B cell (primary cell): ENCODE data around the gene C1QTNF6. TPM values are rescaled to one million over a fixed set of nuclear protein-coding genes. Genes with fewer than 3 reads are reported as not detected.

Experiments
- ATAC-seq: fragments of 200-7000 bp; cut with Tn5 transposase; one replicate; pipeline ENCODE4 v1.10.0; 2021; ENCODE audit warnings: low read depth, mild to moderate bottlenecking, moderate number of reproducible peaks, moderate library complexity
- CTCF ChIA-PET: fragments of 350-600 bp; sonication (Branson Sonifier 250); formaldehyde crosslinking; loops from one replicate; lab custom pipeline; 2021; ENCODE audit warnings: antibody characterized with exemption, inconsistent platforms; lab: Charles Lee
- POLR2A ChIA-PET: fragments of 350-600 bp; sonication (Branson Sonifier 250); formaldehyde crosslinking; loops from one replicate; lab custom pipeline; 2021; ENCODE audit warnings: antibody characterized with exemption; lab: Charles Lee
- DNase-seq: peaks from one replicate; pipeline ENCODE4 v3.0.0; 2013
- H2AFZ ChIP-seq: 2 replicates; pipeline ENCODE4 v1.6.1; 2012; ENCODE audit warnings: mild to moderate bottlenecking, low read depth, low read length; ENCODE audit not compliant: insufficient read depth, poor library complexity, severe bottlenecking
- H3K27ac ChIP-seq, 2 donors: 1 replicate in 1 of 2; 2 replicates in 1 of 2; pipeline ENCODE4 v1.5.1; 2012 to 2013; ENCODE audit warnings: low read length in 2 of 2, mild to moderate bottlenecking in 2 of 2, moderate library complexity in 1 of 2
- H3K27me3 ChIP-seq, 4 experiments: fragments of 200-600 bp in 1 of 4; sonication (generic) in 1 of 4; replicated peaks in 1 of 4; 1 replicate in 2 of 4; 2 replicates in 2 of 4; pipeline versions ENCODE4 v1.6.1 to v1.7.0; 2013 to 2016; ENCODE audit warnings: low read length in 3 of 4, mild to moderate bottlenecking in 2 of 4, mixed read lengths in 1 of 4, moderate library complexity in 1 of 4; ENCODE audit not compliant: insufficient read depth in 4 of 4, control insufficient read depth in 3 of 4; ENCODE audit errors: control extremely low read depth in 1 of 4
- H3K36me3 ChIP-seq, 2 experiments: replicated peaks in 1 of 2; 1 replicate in 1 of 2; 2 replicates in 1 of 2; pipeline versions ENCODE4 v1.6.1 to v1.7.1; 2013; ENCODE audit warnings: low read length in 1 of 2; ENCODE audit not compliant: insufficient read depth in 2 of 2, control insufficient read depth in 1 of 2; ENCODE audit errors: control extremely low read depth in 1 of 2, extremely low read depth in 1 of 2
- H3K4me1 ChIP-seq, 2 donors: fragments of 200-600 bp in 1 of 2; sonication (generic) in 1 of 2; 1 replicate in 1 of 2; 2 replicates in 1 of 2; pipeline versions ENCODE4 v1.5.1 to v1.6.1; 2013 to 2017; ENCODE audit warnings: low read length in 2 of 2; ENCODE audit not compliant: control insufficient read depth in 2 of 2, insufficient read depth in 2 of 2
- H3K4me2 ChIP-seq: replicated peaks from 2 replicates; pipeline ENCODE3; 2012; ENCODE audit warnings: mild to moderate bottlenecking, low read depth, low read length; ENCODE audit not compliant: poor library complexity, severe bottlenecking
- H3K4me3 ChIP-seq, 5 experiments: fragments of 200-600 bp in 1 of 5; sonication (generic) in 1 of 5; 1 replicate in 3 of 5; 2 replicates in 2 of 5; pipeline versions ENCODE4 v1.5.1 to v1.7.0; 2011 to 2016; ENCODE audit warnings: low read length in 4 of 5, mild to moderate bottlenecking in 4 of 5, low read depth in 2 of 5, control low read depth in 1 of 5, moderate library complexity in 1 of 5; ENCODE audit not compliant: insufficient read depth in 1 of 5; ENCODE audit errors: control extremely low read depth in 1 of 5, extremely low read depth in 1 of 5
- H3K79me2 ChIP-seq: fragments of 200-600 bp; sonication (generic); one replicate; pipeline ENCODE4 v1.6.0; 2016; ENCODE audit warnings: low read length; ENCODE audit not compliant: control insufficient read depth, insufficient read depth
- H3K9ac ChIP-seq: fragments of 200-600 bp; sonication (generic); 2 replicates; pipeline ENCODE4 v1.6.1; 2017; ENCODE audit warnings: mild to moderate bottlenecking, low read length, moderate library complexity
- H3K9me3 ChIP-seq, 3 donors: one replicate each; pipeline versions ENCODE4 v1.6.1 to v1.7.1; 2013; ENCODE audit warnings: low read length in 2 of 3; ENCODE audit not compliant: control insufficient read depth in 2 of 3, insufficient read depth in 1 of 3; ENCODE audit errors: control extremely low read depth in 1 of 3
- H4K20me1 ChIP-seq: 2 replicates; pipeline ENCODE4 v1.6.0; 2012; ENCODE audit warnings: mild to moderate bottlenecking, low read length; ENCODE audit not compliant: insufficient read depth, control insufficient read depth, poor library complexity, severe bottlenecking
- H3K27ac Mint-ChIP-seq: one replicate; pipeline ENCODE4 v1.8.0; 2021; ENCODE audit warnings: mixed read lengths
- H3K27me3 Mint-ChIP-seq: one replicate; pipeline ENCODE4 v1.8.0; 2021; ENCODE audit warnings: mixed read lengths
- H3K4me1 Mint-ChIP-seq: one replicate; pipeline ENCODE4 v1.8.0; 2021; ENCODE audit warnings: mixed read lengths
- H3K4me3 Mint-ChIP-seq: one replicate; pipeline ENCODE4 v1.8.0; 2021; ENCODE audit warnings: mixed read lengths
- H3K9me3 Mint-ChIP-seq: one replicate; pipeline ENCODE4 v1.8.0; 2022; ENCODE audit warnings: mixed read lengths; ENCODE audit not compliant: insufficient read depth
- WGBS: methylation state at CpG from one replicate; pipeline ENCODE4 v1.1.5; 2013; ENCODE audit warnings: missing lambda C conversion rate; ENCODE audit not compliant: insufficient coverage; 5-methylcytosine and 5-hydroxymethylcytosine counted together
- intact Hi-C: fragments of 100-400 bp; cut with micrococcal nuclease; formaldehyde crosslinking; loops from one replicate; pipeline ENCODE4 v1.10.0; 2022
- polyA plus RNA-seq: library from polyadenylated mRNA; depleted of rRNA; stranded (reverse); fragments of >200 nt; gene quantifications from 2 replicates; pipeline ENCODE4 v1.2.3, GENCODE V29; 2012
- total RNA-seq, 2 donors: library from RNA; stranded (reverse); fragments of 120-200 nt in 1 of 2; gene quantifications; 1 replicate in 1 of 2; 2 replicates in 1 of 2; pipeline versions ENCODE4 v1.2.3 to v1.2.4, GENCODE V29; 2013 to 2022
- TF ChIP-seq, protein P1 (sequence below): fragments of 200-600 bp; IDR thresholded peaks from one replicate; pipeline ENCODE4 v1.8.0; 2022; ENCODE audit warnings: antibody characterized with exemption, mild to moderate bottlenecking

Gene C1QTNF6
- total and polyA plus RNA-seq, 2 donors (not counting 1 experiment from before 2014, with no cell fraction given), result 18.5 to 33.9 TPM

DNA sequence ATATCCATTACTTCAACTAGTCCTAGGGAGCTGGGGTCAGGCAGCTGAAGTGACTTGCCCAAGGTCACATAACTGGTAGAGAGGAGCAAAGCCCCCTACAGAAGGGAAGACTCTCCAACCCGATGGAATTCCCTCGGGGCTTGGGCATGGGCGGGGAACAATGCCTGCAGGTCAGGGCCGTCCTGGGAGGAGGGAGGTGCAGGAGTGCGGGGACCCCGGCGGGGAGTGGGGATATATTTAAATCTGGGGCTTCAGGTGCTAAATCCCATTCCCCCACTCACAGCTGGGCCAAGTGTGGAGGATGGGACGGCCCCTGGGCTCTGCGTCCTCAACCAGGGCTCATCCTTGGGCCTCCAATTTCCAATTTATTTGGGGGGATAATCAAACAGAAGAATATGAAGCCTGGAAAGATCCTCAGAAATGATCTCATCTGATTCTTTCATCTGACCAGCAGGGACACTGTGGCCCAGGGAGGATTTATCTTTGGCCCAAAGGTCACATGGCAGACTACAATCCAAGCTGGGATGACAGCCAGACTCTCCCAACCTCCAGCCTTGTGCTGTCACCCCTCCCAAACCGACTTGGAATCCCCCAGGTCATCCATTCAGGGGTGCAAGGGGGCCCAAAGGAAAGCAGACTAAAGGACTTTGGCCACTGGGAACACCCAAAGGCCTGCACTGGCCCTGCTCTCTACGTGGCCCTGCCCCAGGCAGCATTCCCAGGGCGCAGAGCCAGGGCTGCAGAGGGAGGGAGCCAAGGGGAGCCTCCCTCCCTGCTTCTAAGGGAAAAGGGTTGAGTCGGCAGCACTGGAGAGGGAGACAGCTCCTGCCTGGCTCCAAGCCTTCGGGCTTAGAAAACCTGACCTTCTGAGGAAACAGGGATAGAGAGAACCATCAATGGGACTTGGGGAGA lies 8.7 kb upstream of the C1QTNF6 start:
- H3K4me1 Mint-ChIP-seq, result peaks cover 32% of the 10 kb centered on the region

More for the DNA sequence above, 8.7 kb upstream of the C1QTNF6 start:
- H3K9me3 ChIP-seq, result no peaks in the 10 kb centered on the region
- ChIA-PET POLR2A (interaction anchor here (0.6 to 4.8 kb wide), 3 partner anchors 47 to 740 kb away, joined by 3 to 45 read pairs (median 6); partner anchors contain the start of gene RAC2), CTCF (interaction anchor here (0.9 to 7.3 kb wide), 14 partner anchors 9 to 438 kb away, joined by 3 to 119 read pairs (median 4); partner anchors contain the start of genes C1QTNF6 and RAC2)
- H2AFZ ChIP-seq, result no peak overlapping the region
- no peak overlapping the region for H3K4me2 ChIP-seq
- ATAC-seq, result no peak
- peaks cover 16% of the 10 kb centered on the region for H3K79me2 ChIP-seq
- no peaks in the 10 kb centered on the region for H4K20me1 ChIP-seq
- H3K27me3 ChIP-seq, result no peaks in the 10 kb centered on the region
- peaks cover 21 to 28% of the 10 kb centered on the region in 2 donors for H3K4me1 ChIP-seq
- Mint-ChIP-seq H3K9me3 (no peaks in the 10 kb centered on the region), H3K27me3 (no peaks in the 10 kb centered on the region), H3K4me3 (no peak overlapping the region), H3K27ac (no peak overlapping the region)
- no peak overlapping the region for H3K9ac ChIP-seq
- 89% methylated on average over 7 of the region's 14 CpGs for WGBS
- no peak overlapping the region for H3K27ac ChIP-seq
- TF ChIP-seq, protein P1, sequence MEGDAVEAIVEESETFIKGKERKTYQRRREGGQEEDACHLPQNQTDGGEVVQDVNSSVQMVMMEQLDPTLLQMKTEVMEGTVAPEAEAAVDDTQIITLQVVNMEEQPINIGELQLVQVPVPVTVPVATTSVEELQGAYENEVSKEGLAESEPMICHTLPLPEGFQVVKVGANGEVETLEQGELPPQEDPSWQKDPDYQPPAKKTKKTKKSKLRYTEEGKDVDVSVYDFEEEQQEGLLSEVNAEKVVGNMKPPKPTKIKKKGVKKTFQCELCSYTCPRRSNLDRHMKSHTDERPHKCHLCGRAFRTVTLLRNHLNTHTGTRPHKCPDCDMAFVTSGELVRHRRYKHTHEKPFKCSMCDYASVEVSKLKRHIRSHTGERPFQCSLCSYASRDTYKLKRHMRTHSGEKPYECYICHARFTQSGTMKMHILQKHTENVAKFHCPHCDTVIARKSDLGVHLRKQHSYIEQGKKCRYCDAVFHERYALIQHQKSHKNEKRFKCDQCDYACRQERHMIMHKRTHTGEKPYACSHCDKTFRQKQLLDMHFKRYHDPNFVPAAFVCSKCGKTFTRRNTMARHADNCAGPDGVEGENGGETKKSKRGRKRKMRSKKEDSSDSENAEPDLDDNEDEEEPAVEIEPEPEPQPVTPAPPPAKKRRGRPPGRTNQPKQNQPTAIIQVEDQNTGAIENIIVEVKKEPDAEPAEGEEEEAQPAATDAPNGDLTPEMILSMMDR, result no peak
- no peak for DNase-seq
- intact Hi-C loops, result loop anchor here (5.0 kb wide), 1 partner anchor 219 kb away; no protein-coding TSS in a partner anchor
- H3K36me3 ChIP-seq, result peaks cover 0 to 5% of the 10 kb centered on the region in 2 experiments
- H3K4me3 ChIP-seq, result no peak overlapping the region
